Cardiac fibroblast (primary cell): ENCODE results near the gene SEC14L2.
"Not testable (repeated sequence)": the region's sequence is repeated elsewhere in the genome, so short reads cannot be mapped to it uniquely, and the experiment has no call there.

Source experiments
- DNase-seq, 2 donors: peaks; one replicate each; pipeline versions ENCODE4 v3.0.0 to v3.0.0-alpha.2; 2010; ENCODE audit warnings: low read depth in 2 of 2
- H3K4me3 ChIP-seq, 2 donors: replicated peaks in 1 of 2; 1 replicate in 1 of 2; 2 replicates in 1 of 2; pipeline ENCODE4 v1.5.1; 2011; ENCODE audit warnings: low read depth in 2 of 2, low read length in 2 of 2, mild to moderate bottlenecking in 2 of 2, moderate library complexity in 1 of 2
- TF ChIP-seq, protein P1 (sequence below): IDR thresholded peaks from one replicate; pipeline ENCODE4 v1.5.1; 2011; ENCODE audit warnings: low read depth, mild to moderate bottlenecking, low read length, inconsistent platforms

Gene SEC14L2

DNA sequence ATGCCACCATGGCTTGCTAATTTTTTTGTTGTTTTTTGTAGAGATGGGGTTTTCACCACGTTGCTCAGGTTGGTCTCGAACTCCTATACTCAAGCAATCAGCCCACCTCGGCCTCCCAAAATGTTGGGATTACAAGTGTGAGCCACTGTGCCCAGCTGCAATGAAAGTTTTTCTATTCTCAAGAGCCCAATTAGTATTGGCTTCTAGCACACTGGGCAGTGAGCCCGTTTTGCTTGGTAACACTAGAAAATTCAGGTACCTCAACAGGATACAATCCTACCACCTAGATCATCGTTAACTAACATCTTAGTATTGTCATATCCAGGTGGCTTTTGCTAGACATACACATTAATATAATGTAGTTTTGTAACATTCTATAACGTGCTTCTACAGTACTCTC lies 56.0 kb downstream of the SEC14L2 start:
- DNase-seq, result no peak
- TF ChIP-seq, protein P1, sequence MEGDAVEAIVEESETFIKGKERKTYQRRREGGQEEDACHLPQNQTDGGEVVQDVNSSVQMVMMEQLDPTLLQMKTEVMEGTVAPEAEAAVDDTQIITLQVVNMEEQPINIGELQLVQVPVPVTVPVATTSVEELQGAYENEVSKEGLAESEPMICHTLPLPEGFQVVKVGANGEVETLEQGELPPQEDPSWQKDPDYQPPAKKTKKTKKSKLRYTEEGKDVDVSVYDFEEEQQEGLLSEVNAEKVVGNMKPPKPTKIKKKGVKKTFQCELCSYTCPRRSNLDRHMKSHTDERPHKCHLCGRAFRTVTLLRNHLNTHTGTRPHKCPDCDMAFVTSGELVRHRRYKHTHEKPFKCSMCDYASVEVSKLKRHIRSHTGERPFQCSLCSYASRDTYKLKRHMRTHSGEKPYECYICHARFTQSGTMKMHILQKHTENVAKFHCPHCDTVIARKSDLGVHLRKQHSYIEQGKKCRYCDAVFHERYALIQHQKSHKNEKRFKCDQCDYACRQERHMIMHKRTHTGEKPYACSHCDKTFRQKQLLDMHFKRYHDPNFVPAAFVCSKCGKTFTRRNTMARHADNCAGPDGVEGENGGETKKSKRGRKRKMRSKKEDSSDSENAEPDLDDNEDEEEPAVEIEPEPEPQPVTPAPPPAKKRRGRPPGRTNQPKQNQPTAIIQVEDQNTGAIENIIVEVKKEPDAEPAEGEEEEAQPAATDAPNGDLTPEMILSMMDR, result no peak
- no peak overlapping the region for H3K4me3 ChIP-seq

DNA sequence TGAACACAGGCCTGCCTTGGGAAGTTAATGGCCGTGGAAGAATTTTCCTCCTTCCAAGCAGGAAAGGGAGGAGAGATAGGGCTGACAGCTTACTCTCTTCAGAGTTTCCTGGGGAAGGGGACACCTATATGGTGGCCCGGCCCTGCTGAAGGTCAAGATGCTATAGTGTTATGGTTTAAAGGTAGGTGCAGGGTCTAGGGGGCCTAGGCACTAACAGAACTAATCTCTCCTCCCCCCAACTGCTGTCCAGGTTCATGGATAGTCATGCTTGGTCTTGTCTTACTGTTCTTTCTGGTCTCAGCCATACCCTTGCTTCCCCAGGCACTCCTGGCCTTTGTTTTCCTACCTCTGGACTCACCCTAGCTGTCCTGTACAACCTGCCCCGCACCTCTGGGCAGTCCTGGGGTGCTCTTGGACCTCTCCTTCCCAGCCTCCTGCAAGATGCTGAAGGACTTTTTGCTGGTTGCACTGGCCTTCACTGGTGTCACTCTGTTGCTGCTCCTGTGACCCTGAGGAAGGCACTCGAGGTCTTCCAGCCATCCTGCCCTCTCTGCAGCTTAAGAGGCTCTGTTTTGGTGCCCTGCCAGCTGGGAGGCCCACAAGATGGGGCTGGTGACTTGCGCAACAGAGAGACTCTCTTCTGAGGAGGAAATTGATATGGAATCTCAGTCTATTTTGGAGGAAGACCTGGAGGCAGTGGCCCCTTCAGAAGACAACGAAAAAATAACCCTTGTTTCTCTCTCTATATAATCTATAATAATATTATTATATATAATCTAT lies 57.1 kb downstream of the SEC14L2 start:
- peak; percentile 13 to 59 for DNase-seq
- TF ChIP-seq, protein P1, result no peak
- H3K4me3 ChIP-seq, result no peak overlapping the region

GRCh38 chr22:30455075-30455840 lies 58.4 kb downstream of the SEC14L2 start:
- no peak for DNase-seq
- TF ChIP-seq, protein P1, result no peak
- H3K4me3 ChIP-seq, result no peak overlapping the region

- TF ChIP-seq, protein P1, result no peak
- DNase-seq, result peak in 1 of 2 donors; percentile 12
Observed at GRCh38 chr22:30457981-30458380, 61.2 kb downstream of the SEC14L2 start.

DNA sequence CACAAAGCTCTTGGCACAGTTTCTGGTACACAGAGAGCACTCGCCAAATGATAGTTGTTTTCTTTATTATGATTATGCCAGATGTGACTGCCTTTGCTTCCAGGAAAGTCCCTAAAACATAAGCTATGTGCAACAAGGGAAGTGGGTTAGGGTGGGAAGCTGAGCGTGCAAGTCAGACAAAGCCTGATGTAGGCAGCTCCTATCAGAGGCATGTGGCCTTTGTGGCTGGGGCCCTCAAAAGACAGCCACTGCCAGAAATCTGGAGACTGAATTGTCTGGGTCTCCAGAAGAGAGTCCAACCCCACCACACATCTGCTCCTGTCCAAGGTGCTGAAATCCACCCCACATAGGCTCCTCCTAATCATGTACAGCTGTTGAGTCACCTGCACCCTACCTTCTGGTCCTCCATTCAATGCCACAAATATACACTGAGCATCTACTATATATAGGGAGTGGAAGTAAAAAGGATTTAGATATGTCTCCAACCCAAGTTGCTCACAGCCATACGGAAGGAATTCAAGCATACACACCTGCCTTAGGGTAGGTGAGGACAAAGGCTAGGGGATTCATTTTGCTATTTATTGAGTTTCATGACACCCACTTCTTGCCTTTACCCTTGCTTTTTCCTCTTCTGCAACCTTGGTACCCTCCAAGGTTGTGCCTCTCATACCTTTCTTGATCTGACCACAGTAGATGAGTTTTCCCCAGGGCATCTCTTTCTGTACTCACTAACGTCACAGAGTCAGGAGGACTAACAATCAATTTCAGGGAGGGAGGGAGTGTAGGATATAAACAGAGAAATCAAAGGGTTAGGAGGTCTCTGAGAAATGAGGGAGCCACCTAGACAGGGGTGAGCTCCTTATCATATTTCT lies 62.6 kb downstream of the SEC14L2 start:
- TF ChIP-seq, protein P1, result no peak
- H3K4me3 ChIP-seq, result no peak overlapping the region
- peak; percentile 25 to 34 for DNase-seq

More at GRCh38 chr22:30457981-30458380, 61.2 kb downstream of the SEC14L2 start:
- H3K4me3 ChIP-seq, result no peak overlapping the region

- TF ChIP-seq, protein P1, result no peak
- no peak for DNase-seq
- H3K4me3 ChIP-seq, result no peak overlapping the region
Observed at GRCh38 chr22:30460147-30460546, 63.3 kb downstream of the SEC14L2 start.

DNA sequence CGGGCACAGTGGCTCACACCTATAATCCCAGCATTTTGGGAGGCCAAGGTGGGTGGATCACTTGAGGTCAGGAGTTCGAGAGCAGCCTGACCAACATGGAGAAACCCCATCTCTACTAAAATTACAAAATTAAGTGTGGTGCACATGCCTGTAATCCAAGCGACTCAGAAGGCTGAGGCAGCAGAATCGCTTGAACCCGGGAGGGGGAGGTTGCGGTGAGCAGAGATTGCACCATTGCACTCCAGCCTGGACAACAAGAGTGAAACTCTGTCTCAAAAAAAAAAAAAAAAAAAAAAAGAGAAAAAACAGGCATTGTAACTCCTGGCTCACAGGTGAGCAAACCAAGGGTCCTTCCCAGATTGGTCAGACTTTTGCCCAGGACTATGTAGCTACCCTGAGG lies 63.7 kb downstream of the SEC14L2 start:
- not testable (repeated sequence) for H3K4me3 ChIP-seq, DNase-seq
